AG04450 (cell line): ENCODE results near the gene CNBD2. TPM values are rescaled to one million over a fixed set of nuclear protein-coding genes. Genes with fewer than 3 reads are reported as not detected.
A peak's percentile ranks its signal among the peaks of the same experiment; 100 is the strongest.

Experiments
- CTCF ChIA-PET: fragments of 300-600, 350-600 bp; formaldehyde crosslinking; extraction: SDS; loops from one replicate; lab custom pipeline; 2022; ENCODE audit warnings: antibody characterized with exemption, inconsistent platforms; lab: Charles Lee
- POLR2A ChIA-PET: fragments of 350-600 bp; formaldehyde crosslinking; extraction: SDS; loops from one replicate; lab custom pipeline; 2021; ENCODE audit warnings: antibody characterized with exemption, inconsistent platforms; lab: Yijun Ruan, JAX
- DNase-seq: peaks from one replicate; pipeline ENCODE4 v3.0.0-alpha.2; 2011; ENCODE audit warnings: low read depth, low spot score
- H3K27ac ChIP-seq: one replicate; pipeline ENCODE4 v1.5.1; 2012; ENCODE audit warnings: low read depth, low read length, control low read depth
- H3K27me3 ChIP-seq: one replicate; pipeline ENCODE4 v1.6.0; 2012; ENCODE audit warnings: low read length; ENCODE audit not compliant: control insufficient read depth, insufficient read depth
- H3K4me3 ChIP-seq: 2 replicates; pipeline ENCODE4 v1.5.1; 2011; ENCODE audit warnings: mild to moderate bottlenecking, low read depth, low read length, control low read depth
- H3K9me3 ChIP-seq: 2 replicates; pipeline ENCODE4 v1.5.1; 2012; ENCODE audit warnings: low read length; ENCODE audit not compliant: control insufficient read depth, insufficient read depth
- polyA plus RNA-seq: library from polyadenylated mRNA; depleted of rRNA; stranded (reverse); fragments of >200 nt; gene quantifications from 2 replicates; pipeline ENCODE4 v1.2.3, GENCODE V29; 2011
- TF ChIP-seq, protein P1 (sequence below): IDR thresholded peaks from 2 replicates; pipeline ENCODE4 v1.5.1; 2011; ENCODE audit warnings: low read depth, low read length, control low read depth, inconsistent platforms

CNBD2 gene
- polyA plus RNA-seq, 1 experiment, result 1.8 TPM

DNA sequence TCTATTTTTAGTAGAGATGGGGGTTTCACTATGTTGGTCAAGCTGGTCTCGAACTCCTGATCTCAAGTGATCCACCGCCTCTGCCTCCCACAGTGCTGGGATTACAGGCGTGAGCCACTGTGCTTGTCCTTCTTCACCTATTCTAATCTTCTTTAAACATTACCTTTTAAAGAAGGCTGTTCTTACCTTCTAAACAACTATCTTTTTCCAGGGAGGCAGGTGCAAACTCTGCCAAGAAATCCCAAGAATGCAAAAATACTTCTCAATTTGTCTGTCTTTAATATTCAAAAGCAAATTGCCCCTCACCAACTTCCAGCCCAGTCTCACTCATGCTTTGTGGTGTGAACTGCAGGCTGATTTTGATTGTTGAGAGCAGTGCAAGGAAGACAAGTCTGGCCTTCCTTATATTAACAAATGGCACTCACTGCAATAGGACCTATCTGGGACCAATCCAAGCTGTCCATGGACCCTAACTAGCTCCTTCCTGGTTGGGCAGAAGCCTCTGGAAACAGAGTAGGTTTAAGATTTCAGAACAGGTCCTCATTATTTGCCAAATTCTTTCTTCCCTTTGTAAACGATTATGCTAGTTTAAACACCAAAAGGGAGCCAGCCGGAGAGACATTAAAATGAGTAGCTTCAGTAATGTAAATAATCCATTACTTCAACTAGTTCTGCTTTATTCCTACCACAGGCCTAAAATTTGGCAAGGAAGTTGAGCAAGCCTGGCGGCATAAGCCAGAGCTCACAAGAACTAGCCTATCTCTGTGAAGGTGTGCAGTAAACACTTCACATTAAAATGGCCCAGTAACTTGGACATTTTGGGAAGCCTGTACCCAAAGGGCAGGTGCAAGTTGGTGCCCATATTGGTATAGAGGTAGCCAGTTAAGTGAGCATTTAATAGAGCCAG is 15.7 kb upstream of the CNBD2 start:
- peak; percentile 23 for DNase-seq
- ChIA-PET POLR2A (interaction anchor here (0.6 to 1.8 kb wide), 3 partner anchors 173 to 211 kb away, joined by 4 to 25 read pairs (median 9); partner anchors contain the start of gene RBM39), CTCF (interaction anchor here (0.6 to 3.9 kb wide), 6 partner anchors 11 to 856 kb away, joined by 3 to 41 read pairs (median 10); no protein-coding TSS in a partner anchor)
- Histone ChIP-seq H3K27ac (peak overlapping the region; percentile 99), H3K4me3 (peak overlapping the region; percentile 91), H3K27me3 (no peaks in the 10 kb centered on the region), H3K9me3 (no peaks in the 10 kb centered on the region; the same call in 1 of the 2 replicates)
- TF ChIP-seq, protein P1, sequence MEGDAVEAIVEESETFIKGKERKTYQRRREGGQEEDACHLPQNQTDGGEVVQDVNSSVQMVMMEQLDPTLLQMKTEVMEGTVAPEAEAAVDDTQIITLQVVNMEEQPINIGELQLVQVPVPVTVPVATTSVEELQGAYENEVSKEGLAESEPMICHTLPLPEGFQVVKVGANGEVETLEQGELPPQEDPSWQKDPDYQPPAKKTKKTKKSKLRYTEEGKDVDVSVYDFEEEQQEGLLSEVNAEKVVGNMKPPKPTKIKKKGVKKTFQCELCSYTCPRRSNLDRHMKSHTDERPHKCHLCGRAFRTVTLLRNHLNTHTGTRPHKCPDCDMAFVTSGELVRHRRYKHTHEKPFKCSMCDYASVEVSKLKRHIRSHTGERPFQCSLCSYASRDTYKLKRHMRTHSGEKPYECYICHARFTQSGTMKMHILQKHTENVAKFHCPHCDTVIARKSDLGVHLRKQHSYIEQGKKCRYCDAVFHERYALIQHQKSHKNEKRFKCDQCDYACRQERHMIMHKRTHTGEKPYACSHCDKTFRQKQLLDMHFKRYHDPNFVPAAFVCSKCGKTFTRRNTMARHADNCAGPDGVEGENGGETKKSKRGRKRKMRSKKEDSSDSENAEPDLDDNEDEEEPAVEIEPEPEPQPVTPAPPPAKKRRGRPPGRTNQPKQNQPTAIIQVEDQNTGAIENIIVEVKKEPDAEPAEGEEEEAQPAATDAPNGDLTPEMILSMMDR, result no peak

DNA sequence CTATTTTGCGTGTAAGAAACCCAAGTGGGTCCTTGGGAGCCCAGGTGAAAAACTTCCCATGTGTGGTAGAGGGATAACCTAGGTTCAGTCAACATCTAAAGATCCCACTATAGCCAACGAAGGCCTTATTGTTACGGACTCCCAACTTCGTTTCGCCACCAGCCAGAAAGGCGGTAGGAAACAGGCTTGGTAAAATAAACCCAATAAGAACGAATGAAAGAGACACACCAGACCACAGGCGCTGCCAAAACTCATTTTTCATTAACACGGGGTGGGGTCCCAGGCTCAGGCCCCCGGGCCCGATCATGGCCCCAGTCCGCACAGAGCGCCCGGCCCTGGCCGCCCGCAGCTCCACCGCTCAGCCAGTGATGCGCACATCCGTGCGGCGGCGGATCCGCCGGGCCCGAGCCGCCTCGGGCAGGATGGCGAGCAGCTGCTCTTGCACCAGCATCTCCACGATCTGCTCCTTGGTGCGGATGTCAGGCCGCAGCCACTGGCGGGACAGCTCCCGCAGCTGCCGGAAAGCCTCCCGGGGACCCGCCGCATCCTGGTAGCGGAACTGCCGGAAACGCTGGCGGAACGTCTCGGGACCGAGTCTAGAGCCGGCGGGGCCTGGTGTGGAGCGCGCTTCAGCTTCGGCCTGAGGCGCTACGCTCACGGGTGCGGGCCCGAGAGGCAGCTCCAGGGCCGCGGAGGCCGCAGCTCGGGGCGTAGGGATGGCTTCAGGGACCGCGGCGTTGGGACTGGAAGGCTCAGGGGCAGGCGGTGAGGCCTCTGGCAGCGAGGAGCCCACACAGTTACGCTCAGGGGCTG is 14.8 kb upstream of the CNBD2 start:
- peak overlapping the region; percentile 91 for H3K4me3 ChIP-seq
- no peaks in the 10 kb centered on the region; the same call in 1 of the 2 replicates for H3K9me3 ChIP-seq
- DNase-seq, result no peak
- no peaks in the 10 kb centered on the region for H3K27me3 ChIP-seq
- CTCF ChIA-PET, result interaction anchor here (0.5 to 3.9 kb wide), 54 partner anchors 8 to 1077 kb away, joined by 3 to 41 read pairs (median 4); partner anchors contain the start of genes ACSS2, CNBD2 and RBM39
- peak overlapping the region; percentile 99 for H3K27ac ChIP-seq
- TF ChIP-seq, protein P1, result no peak
- POLR2A ChIA-PET, result interaction anchor here (0.6 to 1.8 kb wide), 12 partner anchors 11 to 250 kb away, joined by 3 to 25 read pairs (median 4); partner anchors contain the start of gene RBM39

DNA sequence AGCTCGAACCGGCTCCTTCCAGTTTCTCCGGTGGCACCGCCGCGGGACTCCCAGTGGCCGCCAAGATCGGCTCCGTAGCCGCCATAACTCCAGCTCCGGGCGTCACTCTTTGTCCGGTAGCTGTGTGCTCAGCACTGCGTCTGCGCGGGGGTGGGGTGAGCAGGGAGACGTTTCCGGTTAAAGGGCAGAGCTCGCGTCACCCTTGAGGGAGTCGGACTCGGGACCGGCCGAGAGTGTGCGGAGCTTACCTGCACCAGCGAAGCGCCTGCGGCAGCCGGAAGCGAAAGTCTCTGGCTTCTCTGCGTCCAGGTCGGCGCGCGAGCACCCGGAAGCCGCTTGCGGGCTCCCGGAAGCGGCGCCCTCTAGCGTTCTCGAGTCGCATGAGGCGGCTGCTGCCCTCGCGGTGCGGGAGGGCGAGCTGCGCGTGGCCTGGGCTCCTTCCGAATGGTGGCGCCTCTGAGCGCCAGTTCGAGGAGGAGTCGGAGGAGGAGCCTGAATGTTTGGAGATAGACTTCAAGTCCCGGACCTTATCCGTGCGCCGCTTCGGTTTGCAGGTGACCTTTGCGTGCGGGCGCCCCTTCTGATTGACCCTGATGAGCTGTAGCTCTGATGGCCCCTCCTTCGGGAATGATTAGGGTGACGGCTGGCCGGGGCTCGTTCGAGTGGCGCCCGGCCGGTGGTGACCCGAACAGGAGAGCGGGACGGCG is 14.0 kb upstream of the CNBD2 start, which contains the start of gene SCAND1:
Gene SCAND1 (minus strand): TSS at position 303 of the 707 bp plus-strand sequence. CDS start 218 bp downstream, at position 85.
- POLR2A ChIA-PET, result interaction anchor here (0.6 to 1.8 kb wide), 12 partner anchors 12 to 335 kb away, joined by 3 to 25 read pairs (median 3); partner anchors contain the start of gene RBM39
- TF ChIP-seq, protein P1, result peak; percentile 96
- Histone ChIP-seq H3K9me3 (no peaks in the 10 kb centered on the region; the same call in 1 of the 2 replicates), H3K27ac (peak within 1 kb of the TSS; percentile 99), H3K27me3 (no peaks in the 10 kb centered on the region), H3K4me3 (peak within 1 kb of the TSS; percentile 91)
- CTCF ChIA-PET, result interaction anchor here (0.5 to 3.9 kb wide), 66 partner anchors 8 to 1078 kb away, joined by 3 to 41 read pairs (median 4); partner anchors contain the start of genes ACSS2, CNBD2 and RBM39
- DNase-seq, result peak; percentile 94

DNA sequence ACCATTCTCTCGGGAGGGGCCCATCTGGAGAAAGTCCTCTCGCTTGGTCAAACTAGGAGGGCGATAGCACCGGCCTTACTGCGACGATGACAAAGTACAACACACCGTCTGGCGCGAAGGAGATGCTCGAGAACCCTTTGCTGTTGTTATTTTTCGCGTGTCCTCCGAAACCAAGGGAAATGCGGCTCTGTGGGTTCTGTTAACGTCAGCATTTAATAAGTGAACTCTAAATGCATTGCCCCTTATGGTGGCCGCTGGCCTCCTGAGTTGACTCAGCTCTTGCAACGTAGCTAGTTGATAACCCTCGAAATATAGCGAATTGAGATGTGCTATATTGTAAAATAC is 13.5 kb upstream of the CNBD2 start:
- TF ChIP-seq, protein P1, result no peak
- POLR2A ChIA-PET, result interaction anchor here (0.9 to 1.8 kb wide), 6 partner anchors 12 to 336 kb away, joined by 3 to 25 read pairs (median 4); partner anchors contain the start of gene RBM39
- Histone ChIP-seq H3K4me3 (peak overlapping the region; percentile 91), H3K9me3 (no peaks in the 10 kb centered on the region; the same call in 1 of the 2 replicates), H3K27ac (peak overlapping the region; percentile 57), H3K27me3 (no peaks in the 10 kb centered on the region)
- no peak for DNase-seq
- CTCF ChIA-PET, result interaction anchor here (0.6 to 3.9 kb wide), 55 partner anchors 9 to 491 kb away, joined by 3 to 41 read pairs (median 4); partner anchors contain the start of genes CNBD2 and RBM39
